C4-2B (cell line): Measurements from ENCODE around the gene SEMA3F.

Source experiments
- ZFX ChIP-seq: fragments of 450-650 bp; IDR thresholded peaks from 2 replicates; pipeline ENCODE4 v1.6.1; 2017
- TF ChIP-seq, protein P1 (sequence below): fragments of 450-650 bp; conservative IDR thresholded peaks from 2 replicates; pipeline ENCODE4 v1.5.1; 2017; ENCODE audit warnings: mild to moderate bottlenecking

DNA sequence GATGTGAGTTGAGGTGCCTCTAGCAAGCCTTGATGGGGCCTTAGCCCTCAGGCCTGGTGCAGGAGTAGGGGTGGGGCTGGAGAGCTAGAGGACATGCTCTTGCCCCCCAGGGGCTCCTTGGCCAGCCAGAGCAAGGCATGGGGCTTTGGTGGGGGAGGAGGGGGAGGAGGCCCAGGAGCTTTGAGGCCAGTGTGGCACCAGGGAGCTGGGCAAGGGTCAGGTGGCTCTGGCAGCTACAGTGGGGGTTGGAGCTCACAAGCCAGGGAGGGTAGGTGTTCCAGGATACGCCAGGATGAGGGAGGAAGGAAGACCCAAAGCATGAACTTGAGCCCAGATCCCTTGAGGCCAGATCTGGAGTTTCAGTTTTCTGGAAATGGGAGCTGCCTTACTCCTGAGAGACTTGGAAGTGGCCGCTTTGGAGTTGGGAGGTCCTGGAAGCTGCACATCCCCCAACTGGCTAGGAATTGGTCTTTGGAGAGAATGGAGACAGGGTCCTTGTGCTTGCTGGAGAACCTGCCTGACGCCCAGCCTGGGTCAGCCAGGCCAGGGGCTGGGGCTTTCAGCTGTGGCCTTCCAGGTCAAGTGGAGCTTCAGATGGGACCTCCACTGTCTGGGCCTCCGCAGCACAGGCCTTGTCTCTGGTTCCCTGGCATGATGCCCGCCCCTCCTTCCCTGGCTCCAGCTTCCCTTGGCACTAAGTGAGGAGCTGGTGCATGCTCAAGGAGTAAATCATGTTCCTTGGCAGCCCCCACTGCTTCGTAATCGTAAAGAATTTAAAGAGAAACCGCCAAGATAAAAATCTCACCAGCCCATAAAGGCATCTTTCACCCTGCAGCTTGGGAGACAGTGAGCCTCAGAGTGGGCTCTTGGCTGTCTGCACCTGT, 8.7 kb downstream of the SEMA3F start:
- TF ChIP-seq, protein P1, sequence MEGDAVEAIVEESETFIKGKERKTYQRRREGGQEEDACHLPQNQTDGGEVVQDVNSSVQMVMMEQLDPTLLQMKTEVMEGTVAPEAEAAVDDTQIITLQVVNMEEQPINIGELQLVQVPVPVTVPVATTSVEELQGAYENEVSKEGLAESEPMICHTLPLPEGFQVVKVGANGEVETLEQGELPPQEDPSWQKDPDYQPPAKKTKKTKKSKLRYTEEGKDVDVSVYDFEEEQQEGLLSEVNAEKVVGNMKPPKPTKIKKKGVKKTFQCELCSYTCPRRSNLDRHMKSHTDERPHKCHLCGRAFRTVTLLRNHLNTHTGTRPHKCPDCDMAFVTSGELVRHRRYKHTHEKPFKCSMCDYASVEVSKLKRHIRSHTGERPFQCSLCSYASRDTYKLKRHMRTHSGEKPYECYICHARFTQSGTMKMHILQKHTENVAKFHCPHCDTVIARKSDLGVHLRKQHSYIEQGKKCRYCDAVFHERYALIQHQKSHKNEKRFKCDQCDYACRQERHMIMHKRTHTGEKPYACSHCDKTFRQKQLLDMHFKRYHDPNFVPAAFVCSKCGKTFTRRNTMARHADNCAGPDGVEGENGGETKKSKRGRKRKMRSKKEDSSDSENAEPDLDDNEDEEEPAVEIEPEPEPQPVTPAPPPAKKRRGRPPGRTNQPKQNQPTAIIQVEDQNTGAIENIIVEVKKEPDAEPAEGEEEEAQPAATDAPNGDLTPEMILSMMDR: no peak
- TF ChIP-seq ZFX: no peak; the same call in 1 of the 2 replicates
